Natural killer cell (primary cell): ENCODE results near the gene ZPR1. TPM values are rescaled to one million over a fixed set of nuclear protein-coding genes. Genes with fewer than 3 reads are reported as not detected.

Experiments
- ATAC-seq, 3 donors: fragments of 150-1000 bp in 2 of 3; fragments of 200-7000 bp in 1 of 3; cut with Tn5 transposase; 1 replicate in 1 of 3; 2 replicates in 2 of 3; pipeline ENCODE4 v1.10.0; 2021; ENCODE audit warnings: mild to moderate bottlenecking in 2 of 3, moderate library complexity in 2 of 3
- DNase-seq, 2 donors: peaks; one replicate each; pipeline versions ENCODE4 v3.0.0 to v3.0.0-alpha.2; 2013 to 2021; ENCODE audit warnings: mixed read lengths in 1 of 2
- H3K27ac ChIP-seq: one replicate; pipeline ENCODE4 v1.5.1; 2013; ENCODE audit warnings: mild to moderate bottlenecking, low read length
- H3K27me3 ChIP-seq: one replicate; pipeline ENCODE4 v1.6.1; 2013; ENCODE audit warnings: low read length; ENCODE audit not compliant: control insufficient read depth, insufficient read depth
- H3K36me3 ChIP-seq: one replicate; pipeline ENCODE4 v1.6.1; 2013; ENCODE audit warnings: low read length; ENCODE audit not compliant: control insufficient read depth, insufficient read depth
- H3K4me1 ChIP-seq: one replicate; pipeline ENCODE4 v1.6.1; 2013; ENCODE audit warnings: low read length; ENCODE audit not compliant: control insufficient read depth, insufficient read depth
- H3K4me3 ChIP-seq: one replicate; pipeline ENCODE4 v1.5.1; 2013; ENCODE audit warnings: low read length
- H3K9me3 ChIP-seq: one replicate; pipeline ENCODE4 v1.6.1; 2013; ENCODE audit warnings: low read length; ENCODE audit not compliant: control insufficient read depth, insufficient read depth
- H3K27ac Mint-ChIP-seq, 2 donors: one replicate each; pipeline ENCODE4 v1.8.0; 2022; ENCODE audit warnings: mild to moderate bottlenecking in 2 of 2, mixed read lengths in 2 of 2, moderate library complexity in 1 of 2
- H3K27me3 Mint-ChIP-seq, 2 donors: one replicate each; pipeline ENCODE4 v1.8.0; 2022; ENCODE audit warnings: low read depth in 2 of 2, mixed read lengths in 2 of 2
- H3K36me3 Mint-ChIP-seq: one replicate; pipeline ENCODE4 v1.8.0; 2022; ENCODE audit warnings: mixed read lengths
- H3K4me1 Mint-ChIP-seq, 2 donors: one replicate each; pipeline ENCODE4 v1.8.0; 2022; ENCODE audit warnings: mixed read lengths in 2 of 2
- H3K4me3 Mint-ChIP-seq: one replicate; pipeline ENCODE4 v1.8.0; 2022; ENCODE audit warnings: mild to moderate bottlenecking, moderate library complexity, mixed read lengths
- H3K9me3 Mint-ChIP-seq, 2 donors: one replicate each; pipeline ENCODE4 v1.8.0; 2022; ENCODE audit warnings: mixed read lengths in 2 of 2
- WGBS: methylation state at CpG from one replicate; pipeline ENCODE4 v1.1.7; 2013; ENCODE audit warnings: missing lambda C conversion rate; ENCODE audit not compliant: insufficient coverage; 5-methylcytosine and 5-hydroxymethylcytosine counted together
- intact Hi-C: fragments of 100-400 bp; cut with micrococcal nuclease; formaldehyde crosslinking; loops from one replicate; pipeline ENCODE4 v1.14.2; 2022
- total RNA-seq, 4 donors: library from RNA; stranded (reverse); fragments of 120-200 nt in 1 of 4; gene quantifications; one replicate each; pipeline versions ENCODE4 v1.2.3 to v1.2.4, GENCODE V29; 2013 to 2022
- TF ChIP-seq, protein P1 (sequence below): fragments of 200-600 bp; IDR thresholded peaks from one replicate; pipeline ENCODE4 v1.8.0; 2022; ENCODE audit warnings: antibody characterized with exemption

The ZPR1 gene
- total RNA-seq, 3 donors from 2014 or later (not counting 1 experiment from before 2014, with no cell fraction given), result 92.0 to 107 (median 92.6) TPM

DNA sequence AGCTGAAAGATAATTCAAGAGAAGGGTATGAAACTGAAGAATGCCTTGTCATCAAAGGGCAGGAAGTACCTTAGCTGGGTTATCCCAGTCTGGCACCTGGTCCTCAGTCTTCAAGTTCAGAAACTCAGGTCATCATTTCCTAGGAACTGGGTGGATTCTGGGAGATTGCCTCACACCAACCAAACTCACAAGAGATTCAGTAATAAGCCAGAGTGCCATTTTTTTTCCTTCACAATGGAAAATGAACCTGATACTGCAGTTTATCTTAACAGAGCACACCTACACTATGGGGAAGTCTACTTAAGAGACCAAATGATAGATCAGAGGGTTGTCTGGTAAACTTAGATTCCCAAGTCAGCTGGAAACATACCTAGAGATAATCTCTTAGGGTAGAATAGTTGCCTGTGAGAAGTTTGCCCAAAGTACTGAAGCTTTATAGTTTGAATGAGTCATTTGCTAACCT lies 11.3 kb downstream of the ZPR1 start:
- intact Hi-C loops, result no loop called here
- no peaks in the 10 kb centered on the region for H3K27me3 ChIP-seq
- H3K36me3 ChIP-seq, result peaks cover 42% of the 10 kb centered on the region
- no peaks in the 10 kb centered on the region for H3K9me3 Mint-ChIP-seq
- ATAC-seq, result no peak
- no peak overlapping the region for H3K27ac ChIP-seq
- DNase-seq, result no peak
- H3K4me1 Mint-ChIP-seq, result peaks cover 19 to 20% of the 10 kb centered on the region in 2 donors
- H3K36me3 Mint-ChIP-seq, result peaks cover 16% of the 10 kb centered on the region
- peaks cover 13% of the 10 kb centered on the region for H3K4me1 ChIP-seq
- H3K27ac Mint-ChIP-seq, result peak overlapping the region in 1 of 2 donors; percentile 0
- TF ChIP-seq, protein P1, sequence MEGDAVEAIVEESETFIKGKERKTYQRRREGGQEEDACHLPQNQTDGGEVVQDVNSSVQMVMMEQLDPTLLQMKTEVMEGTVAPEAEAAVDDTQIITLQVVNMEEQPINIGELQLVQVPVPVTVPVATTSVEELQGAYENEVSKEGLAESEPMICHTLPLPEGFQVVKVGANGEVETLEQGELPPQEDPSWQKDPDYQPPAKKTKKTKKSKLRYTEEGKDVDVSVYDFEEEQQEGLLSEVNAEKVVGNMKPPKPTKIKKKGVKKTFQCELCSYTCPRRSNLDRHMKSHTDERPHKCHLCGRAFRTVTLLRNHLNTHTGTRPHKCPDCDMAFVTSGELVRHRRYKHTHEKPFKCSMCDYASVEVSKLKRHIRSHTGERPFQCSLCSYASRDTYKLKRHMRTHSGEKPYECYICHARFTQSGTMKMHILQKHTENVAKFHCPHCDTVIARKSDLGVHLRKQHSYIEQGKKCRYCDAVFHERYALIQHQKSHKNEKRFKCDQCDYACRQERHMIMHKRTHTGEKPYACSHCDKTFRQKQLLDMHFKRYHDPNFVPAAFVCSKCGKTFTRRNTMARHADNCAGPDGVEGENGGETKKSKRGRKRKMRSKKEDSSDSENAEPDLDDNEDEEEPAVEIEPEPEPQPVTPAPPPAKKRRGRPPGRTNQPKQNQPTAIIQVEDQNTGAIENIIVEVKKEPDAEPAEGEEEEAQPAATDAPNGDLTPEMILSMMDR, result no peak
- no peaks in the 10 kb centered on the region for H3K27me3 Mint-ChIP-seq
- H3K9me3 ChIP-seq, result no peaks in the 10 kb centered on the region
- no peak overlapping the region for H3K4me3 ChIP-seq
- no peak overlapping the region for H3K4me3 Mint-ChIP-seq

DNA sequence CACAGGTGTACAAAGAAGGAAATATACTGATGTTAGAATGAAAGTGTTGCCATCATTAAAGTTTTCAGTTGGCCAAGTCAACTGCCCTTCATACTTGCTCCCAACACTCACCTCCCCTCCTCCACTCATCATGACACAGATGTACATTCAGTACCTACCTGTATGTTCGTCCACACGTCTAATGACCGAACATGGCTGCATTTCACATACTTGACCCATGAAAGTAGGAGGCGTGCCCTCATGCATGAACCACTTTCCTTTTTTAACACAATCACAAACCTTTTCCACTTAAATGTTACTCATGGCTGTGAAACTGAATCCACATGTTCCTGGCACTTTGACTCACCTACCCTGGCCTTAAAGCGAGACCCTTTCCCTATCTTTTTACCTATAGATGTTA lies 11.8 kb downstream of the ZPR1 start:
- H3K36me3 Mint-ChIP-seq, result peaks cover 16% of the 10 kb centered on the region
- TF ChIP-seq, protein P1, result no peak
- H3K9me3 ChIP-seq, result no peaks in the 10 kb centered on the region
- ATAC-seq (no peak), DNase-seq (no peak)
- no peaks in the 10 kb centered on the region for H3K27me3 Mint-ChIP-seq
- intact Hi-C loops, result no loop called here
- H3K4me3 ChIP-seq, result no peak overlapping the region
- peak overlapping the region in 1 of 2 donors; percentile 0 for H3K27ac Mint-ChIP-seq
- H3K4me1 Mint-ChIP-seq, result peaks cover 23 to 26% of the 10 kb centered on the region in 2 donors
- peaks cover 37% of the 10 kb centered on the region for H3K36me3 ChIP-seq
- H3K4me3 Mint-ChIP-seq, result no peak overlapping the region
- 97% methylated on average over 5 of the region's 5 CpGs for WGBS
- no peaks in the 10 kb centered on the region for H3K27me3 ChIP-seq
- H3K27ac ChIP-seq, result no peak overlapping the region
- no peaks in the 10 kb centered on the region for H3K9me3 Mint-ChIP-seq
- peaks cover 15% of the 10 kb centered on the region for H3K4me1 ChIP-seq

DNA sequence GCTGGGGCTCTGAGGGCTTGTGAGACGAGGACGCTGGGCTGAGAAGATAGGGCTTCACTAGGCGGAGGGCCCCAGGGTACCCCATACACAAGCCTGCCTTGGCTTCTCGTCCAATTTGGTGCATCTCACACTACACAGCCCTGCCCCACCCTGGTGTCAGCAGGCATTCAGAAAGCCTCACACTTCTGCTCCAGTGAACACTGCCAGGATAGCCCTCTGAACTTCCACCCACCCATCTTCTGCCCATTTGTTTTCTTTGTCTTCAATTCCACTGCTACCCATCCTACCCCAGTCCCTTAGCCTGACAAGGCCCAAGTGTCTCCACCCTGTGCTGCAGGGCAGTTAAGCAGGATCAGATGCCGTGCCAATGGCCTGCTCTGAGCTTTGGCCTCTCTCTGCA lies 13.2 kb downstream of the ZPR1 start:
- peaks cover 26 to 28% of the 10 kb centered on the region in 2 donors for H3K4me1 Mint-ChIP-seq
- DNase-seq (no peak), ATAC-seq (no peak)
- H3K9me3 Mint-ChIP-seq, result no peaks in the 10 kb centered on the region
- intact Hi-C loops, result loop anchor here (5.0 kb wide), 2 partner anchors 78 to 458 kb away; partner anchors contain the start of genes PCSK7 and RNF214
- Histone ChIP-seq H3K9me3 (no peaks in the 10 kb centered on the region), H3K27ac (no peak overlapping the region), H3K4me1 (peaks cover 15% of the 10 kb centered on the region), H3K36me3 (peaks cover 28% of the 10 kb centered on the region), H3K4me3 (no peak overlapping the region), H3K27me3 (no peaks in the 10 kb centered on the region)
- no peaks in the 10 kb centered on the region for H3K27me3 Mint-ChIP-seq
- H3K27ac Mint-ChIP-seq, result peak overlapping the region in 1 of 2 donors; percentile 97
- peak overlapping the region; percentile 1 for H3K4me3 Mint-ChIP-seq
- WGBS, result 97% methylated on average over 5 of the region's 5 CpGs
- H3K36me3 Mint-ChIP-seq, result peaks cover 16% of the 10 kb centered on the region
- TF ChIP-seq, protein P1, result no peak
